HCT116 (cell line): ENCODE results near the gene COL4A1.

Experiments used
- CTCF ChIP-seq, 3 experiments: fragments of 200-600 bp in 1 of 3; sonication (generic) in 1 of 3; IDR thresholded peaks in 2 of 3; conservative IDR thresholded peaks in 1 of 3; 2 replicates each; pipeline ENCODE4 v1.5.1; 2012 to 2017; ENCODE audit warnings: low read depth in 2 of 3, low read length in 2 of 3, antibody characterized with exemption in 1 of 3, borderline replicate concordance in 1 of 3, control low read depth in 1 of 3, mild to moderate bottlenecking in 1 of 3, mixed read lengths in 1 of 3, mixed run types in 1 of 3, moderate library complexity in 1 of 3; ENCODE audit not compliant: insufficient read depth in 1 of 3
- EZH2phosphoT487 ChIP-seq: fragments of 200-600 bp; IDR thresholded peaks from 2 replicates; pipeline ENCODE4 v1.6.1; 2018; ENCODE audit warnings: antibody characterized with exemption, borderline replicate concordance
- POLR2A ChIP-seq: IDR thresholded peaks from 2 replicates; pipeline ENCODE4 v1.7.0; 2011; ENCODE audit warnings: borderline replicate concordance; ENCODE audit not compliant: insufficient read depth, insufficient read length; ENCODE audit errors: extremely low read depth
- POLR2AphosphoS5 ChIP-seq: IDR thresholded peaks from 2 replicates; pipeline ENCODE4 v1.6.1; 2011; ENCODE audit warnings: mild to moderate bottlenecking, low read depth, low read length, moderate library complexity
- RAD21 ChIP-seq: IDR thresholded peaks from 2 replicates; pipeline ENCODE4 v1.6.1; 2012; ENCODE audit warnings: low read depth, mild to moderate bottlenecking

- no peak for TF ChIP-seq POLR2AphosphoS5
- no peak for TF ChIP-seq RAD21
- TF ChIP-seq POLR2A: no peak
- no peak for TF ChIP-seq CTCF (IDR thresholded peaks at IDR 0.05 in 2 of 3, conservative IDR thresholded peaks at IDR 0.05 in 1 of 3; ENCODE audit: borderline replicate concordance in 1 of 3, insufficient read depth in 1 of 3, low read depth in 2 of 3, low read length in 2 of 3)
- no peak for TF ChIP-seq EZH2phosphoT487
Observed at GRCh38 chr13:110293037-110293436, 13.9 kb downstream of the COL4A1 start.
